Gastrocnemius medialis (tissue), 4 donors: Measurements from ENCODE around the gene CSRP2. TPM values are rescaled to one million over a fixed set of nuclear protein-coding genes. Genes with fewer than 3 reads are reported as not detected.

Experiments
- ATAC-seq, 2 donors: fragments of 150-250 bp; one replicate each; pipeline ENCODE4 v1.9.1; 2016
- DNase-seq, 2 donors: peaks; one replicate each; pipeline ENCODE4 v3.0.0-alpha.2; 2019
- H3K27ac ChIP-seq, 4 donors: fragments of 200-600 bp; sonication (generic); 1 replicate in 1 of 4; 2 replicates in 3 of 4; pipeline ENCODE4 v1.5.1; 2016 to 2018; ENCODE audit warnings: mild to moderate bottlenecking in 2 of 4, moderate library complexity in 1 of 4
- H3K27me3 ChIP-seq, 3 donors: fragments of 200-600 bp; sonication (generic) in 2 of 3; 1 replicate in 1 of 3; 2 replicates in 2 of 3; pipeline versions ENCODE4 v1.5.1 to v1.6.0; 2016 to 2019; ENCODE audit warnings: mild to moderate bottlenecking in 1 of 3, moderate library complexity in 1 of 3
- H3K36me3 ChIP-seq, 2 donors: fragments of 200-600 bp; sonication (generic) in 1 of 2; one replicate each; pipeline ENCODE4 v1.5.1; 2017 to 2018
- H3K4me1 ChIP-seq, 2 donors: fragments of 200-600 bp; sonication (generic) in 1 of 2; one replicate each; pipeline ENCODE4 v1.5.1; 2016 to 2017; ENCODE audit warnings: mild to moderate bottlenecking in 2 of 2
- H3K4me3 ChIP-seq, 4 donors: fragments of 200-600 bp; sonication (generic) in 3 of 4; 1 replicate in 1 of 4; 2 replicates in 3 of 4; pipeline ENCODE4 v1.5.1; 2016 to 2019; ENCODE audit warnings: mild to moderate bottlenecking in 2 of 4
- H3K9me3 ChIP-seq, 3 donors: fragments of 200-600 bp; sonication (generic) in 2 of 3; 1 replicate in 1 of 3; 2 replicates in 2 of 3; pipeline ENCODE4 v1.5.1; 2016 to 2019
- CTCF ChIP-seq, 5 experiments: fragments of 450-650 bp in 3 of 5; fragments of 200-600 bp in 2 of 5; sonication (generic) in 2 of 5; IDR thresholded peaks in 4 of 5; conservative IDR thresholded peaks in 1 of 5; 1 replicate in 4 of 5; 2 replicates in 1 of 5; pipeline ENCODE4 v1.5.1; 2016 to 2019; ENCODE audit warnings: antibody characterized with exemption in 5 of 5, mild to moderate bottlenecking in 3 of 5, moderate library complexity in 3 of 5
- POLR2A ChIP-seq, 2 donors: fragments of 450-650 bp; IDR thresholded peaks; one replicate each; pipeline ENCODE4 v1.6.1; 2017; ENCODE audit warnings: antibody characterized with exemption in 2 of 2, mild to moderate bottlenecking in 2 of 2, moderate library complexity in 2 of 2
- in situ Hi-C, 4 donors: fragments of 200-750 bp; cut with MboI; loops; one replicate each; pipeline versions ENCODE4 v1.15.0 to v1.8.0; 2017; ENCODE audit warnings: low sequenced_read_pairs in 4 of 4
- intact Hi-C: fragments of 100-400 bp; cut with DNase I; formaldehyde crosslinking; loops from one replicate; pipeline ENCODE4 v1.15.1; 2023; ENCODE audit warnings: low total_unique reads
- total RNA-seq, 4 donors: library from RNA; depleted of rRNA; stranded (reverse); fragments of >200 nt; gene quantifications; one replicate each; pipeline versions ENCODE4 v1.1.0 to v1.2.3, GENCODE V29; 2016

Gene CSRP2
- total RNA-seq, 4 donors from 2014 or later: 6.9 to 24.2 (median 12.6) TPM

DNA sequence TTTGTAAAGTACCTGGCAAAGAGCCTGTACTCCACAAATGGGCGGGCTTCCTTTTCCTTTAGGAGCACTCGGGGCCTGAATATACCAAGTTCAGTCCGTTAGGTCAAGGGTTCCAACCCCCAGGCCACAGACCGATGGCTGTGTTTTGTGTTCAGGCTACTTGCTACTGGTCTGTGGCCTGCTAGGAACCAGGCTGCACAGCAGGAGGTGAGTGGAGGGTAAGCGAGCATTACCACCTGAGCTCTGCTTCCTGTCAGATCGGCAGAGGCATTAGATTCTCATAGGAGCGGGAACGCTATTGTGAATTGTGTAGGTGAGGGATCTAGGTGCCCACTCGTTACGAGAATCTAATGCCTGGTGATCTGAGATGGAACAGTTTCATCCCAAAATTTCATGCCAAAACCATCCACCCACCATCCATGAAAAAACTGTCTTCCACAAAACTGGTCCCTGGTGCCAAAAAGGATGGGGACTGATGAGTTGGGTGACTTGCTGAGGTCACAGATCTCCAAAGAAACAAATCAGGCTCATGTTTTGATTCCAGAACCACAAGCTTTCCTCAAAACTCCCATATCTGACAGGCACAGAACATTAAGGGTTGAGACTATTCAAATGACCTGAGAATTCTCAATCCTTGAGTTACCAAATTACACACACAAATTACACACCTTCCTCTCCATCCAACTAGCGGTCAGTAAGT is 4.2 kb downstream of the CSRP2 start:
- no peaks in the 10 kb centered on the region for H3K9me3 ChIP-seq
- H3K27ac ChIP-seq: no peak overlapping the region
- no peaks in the 10 kb centered on the region for H3K27me3 ChIP-seq
- in situ Hi-C loops: no loop called here
- no peaks in the 10 kb centered on the region for H3K36me3 ChIP-seq
- DNase-seq (no peak), ATAC-seq (no peak)
- peaks cover 9 to 16% of the 10 kb centered on the region in 2 donors for H3K4me1 ChIP-seq
- TF ChIP-seq CTCF (IDR thresholded peaks at IDR 0.05 in 4 of 5, conservative IDR thresholded peaks at IDR 0.05 in 1 of 5) (no peak), POLR2A (IDR thresholded peaks at IDR 0.05) (no peak)
- intact Hi-C loops: no loop called here
- H3K4me3 ChIP-seq: peak overlapping the region in 1 of 4 donors; percentile 19

- Histone ChIP-seq H3K36me3 (no peaks in the 10 kb centered on the region), H3K9me3 (no peaks in the 10 kb centered on the region), H3K27me3 (no peaks in the 10 kb centered on the region), H3K4me3 (peak overlapping the region in 1 of 4 donors; percentile 19), H3K27ac (no peak overlapping the region), H3K4me1 (peaks cover 6 to 16% of the 10 kb centered on the region in 2 donors)
- in situ Hi-C loops: no loop called here
- TF ChIP-seq POLR2A (IDR thresholded peaks at IDR 0.05) (no peak), CTCF (IDR thresholded peaks at IDR 0.05 in 4 of 5, conservative IDR thresholded peaks at IDR 0.05 in 1 of 5) (no peak)
- DNase-seq (no peak), ATAC-seq (no peak)
- intact Hi-C loops: no loop called here
These were observed 4.8 kb downstream of the CSRP2 start for GRCh38 chr12:76874027-76874426.

- Histone ChIP-seq H3K27me3 (no peaks in the 10 kb centered on the region), H3K4me1 (peaks cover 0 to 6% of the 10 kb centered on the region in 2 donors), H3K36me3 (no peaks in the 10 kb centered on the region), H3K9me3 (no peaks in the 10 kb centered on the region), H3K4me3 (no peak overlapping the region), H3K27ac (no peak overlapping the region)
- intact Hi-C loops (no loop called here), in situ Hi-C loops (no loop called here)
- ATAC-seq (no peak), DNase-seq (no peak)
- TF ChIP-seq POLR2A (IDR thresholded peaks at IDR 0.05) (no peak), CTCF (IDR thresholded peaks at IDR 0.05 in 4 of 5, conservative IDR thresholded peaks at IDR 0.05 in 1 of 5) (no peak)
These were observed 6.4 kb downstream of the CSRP2 start for GRCh38 chr12:76872415-76872814.

DNA sequence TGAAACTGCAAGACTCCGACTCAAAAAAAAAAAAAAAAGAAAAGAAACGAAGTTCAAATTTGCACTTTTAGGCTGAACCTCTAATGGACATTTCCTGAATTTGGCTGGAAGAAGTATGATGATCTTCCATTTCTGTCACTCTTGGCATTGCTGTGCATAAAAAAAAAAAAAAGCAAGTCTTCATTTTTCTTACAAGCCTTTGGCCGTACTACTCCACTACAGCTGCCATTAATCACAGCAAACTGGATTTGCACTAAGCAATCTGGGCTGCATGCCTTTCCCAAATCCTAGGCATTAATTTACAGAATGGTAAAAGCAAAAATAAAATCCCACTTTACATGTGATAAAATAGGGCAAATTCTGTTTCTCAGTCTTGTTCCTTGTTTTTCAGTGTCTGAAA is 7.1 kb downstream of the CSRP2 start:
- no peak for TF ChIP-seq CTCF (IDR thresholded peaks at IDR 0.05 in 4 of 5, conservative IDR thresholded peaks at IDR 0.05 in 1 of 5)
- TF ChIP-seq POLR2A (IDR thresholded peaks at IDR 0.05): no peak
- Histone ChIP-seq H3K4me1 (peaks cover 0 to 6% of the 10 kb centered on the region in 2 donors), H3K4me3 (no peak overlapping the region), H3K27me3 (no peaks in the 10 kb centered on the region), H3K36me3 (no peaks in the 10 kb centered on the region), H3K27ac (no peak overlapping the region), H3K9me3 (no peaks in the 10 kb centered on the region)
- no peak for ATAC-seq
- in situ Hi-C loops (no loop called here), intact Hi-C loops (no loop called here)
- no peak for DNase-seq

GRCh38 chr12:76871082-76871481 is 7.7 kb downstream of the CSRP2 start:
- DNase-seq: no peak
- no peaks in the 10 kb centered on the region for H3K27me3 ChIP-seq
- no peak overlapping the region for H3K27ac ChIP-seq
- intact Hi-C loops (no loop called here), in situ Hi-C loops (no loop called here)
- H3K36me3 ChIP-seq: no peaks in the 10 kb centered on the region
- no peak for ATAC-seq
- no peaks in the 10 kb centered on the region for H3K9me3 ChIP-seq
- no peak for TF ChIP-seq POLR2A (IDR thresholded peaks at IDR 0.05)
- TF ChIP-seq CTCF (IDR thresholded peaks at IDR 0.05 in 4 of 5, conservative IDR thresholded peaks at IDR 0.05 in 1 of 5): no peak
- peaks cover 0 to 6% of the 10 kb centered on the region in 2 donors for H3K4me1 ChIP-seq
- H3K4me3 ChIP-seq: no peak overlapping the region
